DMS79 (cell line): ENCODE data around the gene DHX58.

ENCODE experiments used
- DNase-seq: peaks from one replicate; lab custom pipeline; 2025; lab: John Stamatoyannopoulos, UW

The DHX58 gene

GRCh38 chr17:42129109-42129837 is 16.8 kb upstream of the DHX58 start:
- no peak for DNase-seq

- no peak for DNase-seq
These were observed 14.9 kb upstream of the DHX58 start for GRCh38 chr17:42127414-42127813.

GRCh38 chr17:42126836-42127235 is 14.3 kb upstream of the DHX58 start:
- DNase-seq, result no peak

- no peak for DNase-seq
These were observed 13.1 kb upstream of the DHX58 start for GRCh38 chr17:42125565-42125964.

GRCh38 chr17:42124256-42124655 is 11.7 kb upstream of the DHX58 start:
- DNase-seq, result no peak

- DNase-seq, result peak; percentile 48
These were observed 10.1 kb upstream of the DHX58 start, which contains the start of gene HSPB9 for GRCh38 chr17:42122371-42123303. TSS of gene HSPB9 (plus strand) at chr17:42122804. CDS start at chr17:42122851, 47 bp downstream.

- peak; percentile 48 for DNase-seq
These were observed 8.6 kb upstream of the DHX58 start, which contains the start of gene KAT2A for GRCh38 chr17:42120770-42121769. TSS of gene KAT2A (minus strand) at chr17:42121367. CDS start at chr17:42121304, 63 bp downstream.

GRCh38 chr17:42120161-42120769 is 7.8 kb upstream of the DHX58 start:
- DNase-seq, result no peak

- DNase-seq, result no peak
These were observed 6.8 kb upstream of the DHX58 start for GRCh38 chr17:42119301-42119700.

GRCh38 chr17:42118545-42118944 is 6.0 kb upstream of the DHX58 start:
- no peak for DNase-seq

GRCh38 chr17:42118126-42118510 is 5.6 kb upstream of the DHX58 start:
- DNase-seq, result no peak

- DNase-seq, result no peak
These were observed 5.0 kb upstream of the DHX58 start for GRCh38 chr17:42117397-42118125.

GRCh38 chr17:42116705-42117396 is 4.3 kb upstream of the DHX58 start:
- peak; percentile 32 for DNase-seq

GRCh38 chr17:42114118-42114517 is 1.6 kb upstream of the DHX58 start:
- DNase-seq, result no peak

GRCh38 chr17:42113293-42114069 is 967 bp upstream of the DHX58 start:
- no peak for DNase-seq

- peak; percentile 71 for DNase-seq
These were observed 503 bp downstream of the DHX58 start for GRCh38 chr17:42111871-42112551.

GRCh38 chr17:42111265-42111636 is 1.3 kb downstream of the DHX58 start:
- DNase-seq, result no peak
